ENCODE results near the gene EML4.

GRCh38 chr2:42298132-42298531 is 129.0 kb downstream of the EML4 start:
- TF ChIP-seq CTCF (IDR thresholded peaks at IDR 0.05) (no peak), POLR2A (IDR thresholded peaks at IDR 0.05) (no peak)

Measured in heart left ventricle (tissue), 13 donors.